Measurements from ENCODE around the gene CD52.

- TF ChIP-seq CTCF (IDR thresholded peaks at IDR 0.05), result peak; percentile 76 to 95 (median 88)
- no peak for TF ChIP-seq POLR2A (IDR thresholded peaks at IDR 0.05)
These were observed 42.0 kb upstream of the CD52 start for GRCh38 chr1:26275580-26276431.
